Left cardiac atrium (tissue), 4 donors: ENCODE data around the gene FBXL7. TPM values are rescaled to one million over a fixed set of nuclear protein-coding genes. Genes with fewer than 3 reads are reported as not detected.

Experiments
- ATAC-seq, 2 donors: fragments of 200-7000 bp; cut with Tn5 transposase; one replicate each; pipeline ENCODE4 v1.9.1; 2020; ENCODE audit warnings: mild to moderate bottlenecking in 2 of 2, moderate library complexity in 2 of 2
- DNase-seq: peaks from one replicate; pipeline ENCODE4 v3.0.0-alpha.2; 2020
- intact Hi-C, 2 donors: fragments of 100-400 bp; cut with DNase I; formaldehyde crosslinking; loops; one replicate each; pipeline versions ENCODE4 v1.14.1 to v1.15.1; 2022 to 2023
- total RNA-seq, 2 donors: library from RNA; stranded (reverse); fragmentation: NEBNext Ultra II Directional; extraction: Animal tissue kit (Norgen Biotek cat#: 25700); gene quantifications; one replicate each; pipeline ENCODE4 v1.2.1, GENCODE V29; 2021
- donor health status: DM: no; HTN: yes; CAD: no.
- donor health status: DM: no; HTN: yes; CAD: no; lungs with severe emphysema.
- donor health status: DM: yes; HTN: yes; CAD: no.
- donor health status: Dilated cardiomyopathy.

Gene FBXL7
- total RNA-seq, 2 donors from 2014 or later, result 18.1 to 19.8 TPM

DNA sequence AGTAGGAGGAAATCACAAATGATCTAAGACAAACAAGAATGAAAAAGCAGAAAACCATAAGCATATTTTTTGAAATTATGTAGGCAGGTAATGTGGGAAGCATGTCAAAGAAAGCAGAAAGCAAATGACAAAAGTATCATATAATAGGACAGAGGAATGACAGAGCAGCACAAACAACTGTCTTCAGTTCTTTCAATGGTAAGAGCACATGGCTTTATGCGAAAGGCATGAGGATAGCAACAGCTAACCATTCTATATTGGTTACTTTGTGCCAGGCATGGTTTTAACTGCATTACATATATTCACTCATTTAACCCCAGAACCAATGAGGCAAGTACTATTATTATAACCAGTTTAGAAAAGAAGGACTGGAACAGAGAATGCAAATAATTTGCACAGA lies 137.4 kb downstream of the FBXL7 start:
- DNase-seq (no peak), ATAC-seq (no peak)
- intact Hi-C loops, result no loop called here

DNA sequence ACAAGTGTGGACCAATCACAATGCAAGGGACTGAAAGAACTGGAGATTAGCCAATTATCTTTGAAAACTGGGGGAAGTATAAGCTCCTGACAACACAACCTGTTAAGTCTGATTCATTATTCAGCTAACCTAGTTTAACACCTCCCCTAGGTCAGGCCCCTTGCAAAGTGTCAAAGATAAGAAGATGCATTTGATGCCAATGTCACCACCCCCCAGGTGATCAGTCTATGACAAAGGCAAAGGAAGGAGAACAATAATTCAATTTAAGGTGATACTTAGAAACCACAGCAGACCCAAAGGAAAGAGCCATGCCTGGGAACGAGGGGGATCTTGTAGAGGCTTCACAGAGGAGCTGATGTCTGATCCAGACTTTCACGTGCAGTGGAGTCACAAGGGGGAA lies 137.9 kb downstream of the FBXL7 start:
- DNase-seq, result no peak
- no peak for ATAC-seq
- intact Hi-C loops, result no loop called here

DNA sequence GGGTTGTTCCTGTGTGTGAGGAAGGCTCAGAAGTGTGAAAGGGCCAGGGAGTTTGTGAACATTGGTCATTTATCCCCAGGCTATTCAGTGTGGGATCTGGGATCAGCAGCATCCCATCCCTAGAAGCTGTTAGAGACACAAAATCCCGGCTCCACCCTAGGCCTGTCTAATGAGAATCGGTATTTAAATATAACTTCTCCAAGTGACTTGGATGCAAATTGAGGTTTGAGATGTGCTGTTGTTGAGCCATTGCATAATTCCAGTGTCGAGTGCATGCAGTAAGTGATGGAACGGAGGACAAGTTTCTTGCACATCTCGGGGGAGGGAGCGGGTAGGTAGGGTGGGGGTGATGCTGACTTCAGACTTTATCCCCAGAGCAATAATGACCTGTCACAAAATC lies 138.3 kb downstream of the FBXL7 start:
- DNase-seq (no peak), ATAC-seq (no peak)
- intact Hi-C loops, result no loop called here

DNA sequence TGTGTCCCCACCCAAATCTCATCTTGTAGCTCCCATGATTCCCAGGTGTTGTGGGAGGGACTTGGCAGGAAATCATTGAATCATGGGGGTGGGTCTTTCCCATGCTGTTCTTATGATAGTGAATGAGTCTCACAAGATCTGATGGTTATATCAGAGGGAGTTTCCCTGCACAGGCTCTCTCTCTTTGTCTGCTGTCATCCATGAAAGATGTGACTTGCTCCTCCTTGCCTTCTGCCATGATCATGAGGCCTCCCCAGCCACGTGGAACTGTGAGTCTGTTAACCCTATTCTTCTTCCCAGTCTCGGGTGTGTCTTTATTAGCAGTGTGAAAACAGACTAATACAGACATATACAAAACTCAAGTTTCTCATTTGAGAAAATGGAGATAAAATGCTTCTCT lies 139.3 kb downstream of the FBXL7 start:
- intact Hi-C loops, result no loop called here
- ATAC-seq (no peak), DNase-seq (no peak)

DNA sequence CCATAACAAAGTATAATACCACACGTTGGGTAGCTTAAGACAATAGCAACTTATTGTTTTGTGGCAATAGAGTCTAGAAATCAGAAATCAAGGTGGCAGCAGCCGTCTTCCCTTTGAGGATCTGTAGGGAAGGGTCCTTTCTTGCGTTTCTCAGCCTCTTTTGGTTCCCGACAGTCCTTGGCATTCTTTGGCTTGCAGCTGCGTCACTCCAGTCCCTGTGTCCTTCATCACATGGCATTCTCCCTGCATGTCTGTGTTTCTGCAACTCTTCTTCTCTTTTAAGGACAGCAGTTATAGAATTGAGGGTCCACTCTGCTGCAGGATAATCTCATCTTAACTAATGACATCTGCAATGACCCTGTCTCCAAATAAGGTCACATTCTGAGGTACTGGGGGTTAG lies 140.1 kb downstream of the FBXL7 start:
- intact Hi-C loops, result no loop called here
- no peak for ATAC-seq
- DNase-seq, result no peak

DNA sequence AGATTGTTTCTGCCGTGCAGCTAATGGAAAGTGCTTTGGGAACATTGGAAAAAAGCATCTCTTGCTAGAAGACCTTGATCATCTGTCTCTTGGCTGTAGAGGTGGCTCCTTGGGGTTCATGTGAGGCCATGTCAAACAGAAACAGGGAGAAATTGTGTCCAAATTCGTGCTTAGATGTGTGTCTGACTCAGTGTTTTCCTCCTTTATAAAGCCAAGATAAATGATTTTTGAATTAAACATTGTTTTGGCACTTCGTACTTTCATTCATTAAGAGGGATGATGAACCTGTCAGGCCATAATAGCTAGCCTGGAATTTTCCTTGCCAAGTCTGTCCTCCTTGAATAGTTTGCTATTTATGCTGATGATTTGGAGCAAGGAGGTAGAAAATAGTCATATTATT lies 143.8 kb downstream of the FBXL7 start:
- no peak for ATAC-seq
- intact Hi-C loops, result no loop called here

DNA sequence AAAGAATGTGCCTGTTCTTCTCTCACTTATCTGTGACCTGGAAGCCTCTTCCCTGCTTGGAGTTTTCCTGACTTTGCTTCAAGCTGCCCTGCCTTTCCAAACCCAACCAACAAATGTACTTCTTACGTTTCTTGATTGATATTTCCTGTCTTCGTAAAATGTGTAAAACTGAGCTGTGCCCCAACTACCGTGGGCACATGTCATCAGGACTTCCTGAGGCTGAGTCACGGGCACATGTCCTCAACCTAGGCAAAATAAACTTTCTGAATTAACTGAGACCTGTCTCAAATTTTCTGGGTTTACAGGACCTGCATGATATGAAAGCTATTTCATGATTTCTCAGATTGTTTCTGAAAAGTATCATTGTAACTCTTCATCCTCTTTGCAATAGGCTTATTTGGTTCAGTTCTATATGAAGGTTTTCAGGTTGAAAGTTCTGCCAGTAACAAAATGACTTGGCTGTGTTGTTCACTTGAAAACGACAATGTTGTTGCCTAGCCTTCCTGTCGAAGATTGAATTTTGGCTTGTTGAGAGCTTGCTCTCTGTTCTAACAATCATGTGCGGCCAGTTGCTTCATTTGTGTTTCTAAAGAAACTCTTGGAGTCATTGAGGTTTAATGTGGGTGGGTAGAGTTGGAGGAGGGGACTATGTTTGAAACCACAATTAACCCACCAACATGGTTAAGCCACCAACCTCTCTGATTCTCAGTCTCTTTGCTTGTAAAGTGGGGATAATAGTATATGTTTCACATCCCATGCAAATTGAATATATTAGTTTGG lies 145.6 kb downstream of the FBXL7 start:
- ATAC-seq (peak in 1 of 2 donors; percentile 28), DNase-seq (no peak)
- intact Hi-C loops, result no loop called here

More for the DNA sequence above, 143.8 kb downstream of the FBXL7 start:
- no peak for DNase-seq

DNA sequence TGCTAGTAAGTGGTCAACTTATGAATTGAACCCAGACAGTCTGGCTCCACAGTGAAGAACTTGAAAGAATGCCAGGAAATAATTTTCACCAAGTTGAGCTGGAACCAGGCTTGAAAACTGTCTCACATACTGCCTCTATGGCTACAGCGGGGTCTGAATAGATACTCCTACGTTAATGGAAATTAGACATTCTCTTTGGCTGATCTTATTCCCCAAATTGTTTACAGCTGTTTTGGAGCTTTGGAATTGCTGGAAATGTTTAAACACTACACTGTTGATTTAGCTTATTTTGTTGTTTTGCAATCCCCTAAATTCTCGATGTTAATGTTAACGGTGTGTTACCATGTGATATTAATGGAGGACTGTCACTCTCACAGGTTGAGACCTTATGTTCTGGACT lies 146.4 kb downstream of the FBXL7 start:
- ATAC-seq (peak; percentile 27 to 68), DNase-seq (no peak)
- intact Hi-C loops, result no loop called here

DNA sequence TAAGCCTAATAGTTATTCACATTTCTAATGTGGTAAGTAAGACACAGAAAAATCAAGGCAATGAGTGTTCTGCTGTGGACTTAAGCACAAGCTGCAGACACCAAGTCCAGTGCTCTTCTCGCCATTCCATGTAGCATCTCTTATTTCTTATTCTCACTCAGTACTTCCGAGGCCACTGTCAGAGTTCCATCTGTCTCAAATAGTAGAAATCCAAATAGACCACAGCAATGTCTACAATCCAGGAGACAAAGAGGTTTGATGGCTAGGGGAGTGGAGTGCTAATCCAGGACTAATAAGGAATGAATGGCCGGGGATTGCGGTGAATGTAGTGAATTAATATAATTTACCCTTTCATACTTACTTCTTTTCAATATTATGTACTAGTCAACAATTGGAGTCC lies 147.3 kb downstream of the FBXL7 start:
- no peak for ATAC-seq
- DNase-seq, result no peak
- intact Hi-C loops, result no loop called here

DNA sequence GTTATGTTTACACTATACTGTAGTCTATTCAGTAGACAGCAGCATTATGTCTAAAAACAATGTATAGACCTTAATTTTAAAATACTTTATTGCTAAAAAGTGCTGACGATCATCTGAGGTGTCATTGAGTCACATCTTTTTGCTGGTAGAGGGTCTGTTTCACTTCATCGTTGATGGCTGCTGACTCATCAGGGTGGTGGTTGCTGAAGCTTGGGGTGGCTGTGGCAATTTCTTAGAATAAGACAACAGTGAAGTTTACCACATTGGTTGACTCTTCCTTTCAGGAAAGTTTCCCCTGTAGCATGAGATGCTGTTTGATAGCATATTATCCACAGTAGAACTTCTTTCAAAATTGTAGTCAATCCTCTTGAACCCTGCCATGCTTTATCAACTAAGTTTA lies 150.3 kb downstream of the FBXL7 start:
- ATAC-seq, result no peak
- DNase-seq, result no peak
- intact Hi-C loops, result no loop called here

DNA sequence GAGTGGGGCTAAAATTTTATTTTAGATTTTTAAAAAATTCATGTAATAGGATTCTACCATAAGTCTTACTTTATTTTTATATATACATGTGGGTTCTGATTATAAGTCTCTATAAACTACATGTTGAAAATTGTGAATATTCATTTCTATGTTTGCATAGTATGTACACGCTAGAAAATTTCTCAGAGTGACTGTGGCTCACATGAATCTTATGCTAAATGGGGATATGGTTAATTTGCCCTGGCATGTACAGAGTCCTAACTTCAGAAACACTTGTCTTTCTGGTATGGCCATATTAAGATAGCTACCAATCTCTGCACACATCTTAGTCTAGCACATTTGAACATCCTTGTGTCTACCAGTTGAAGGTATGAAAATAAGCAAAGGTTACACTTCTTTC lies 154.8 kb downstream of the FBXL7 start:
- DNase-seq (no peak), ATAC-seq (no peak)
- intact Hi-C loops, result no loop called here

DNA sequence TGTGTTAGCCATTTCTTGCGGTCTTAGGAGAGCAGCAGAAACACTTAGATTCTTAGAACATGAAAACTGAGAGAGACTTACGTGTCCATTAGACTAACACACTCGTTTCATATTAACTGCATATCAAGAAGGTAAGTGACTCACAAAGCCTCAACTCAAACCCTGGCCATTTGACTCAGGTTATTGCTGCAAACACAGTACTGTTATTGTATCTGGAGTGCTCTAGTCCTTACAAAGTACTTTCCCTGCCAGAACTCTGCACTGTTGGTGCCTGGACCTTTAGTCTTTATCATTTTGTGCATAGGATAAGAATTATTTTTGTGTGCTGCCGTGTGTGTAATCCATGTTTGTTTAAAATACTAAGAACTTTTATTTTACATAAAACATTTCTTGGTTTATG lies 155.7 kb downstream of the FBXL7 start:
- ATAC-seq (no peak), DNase-seq (no peak)
- intact Hi-C loops, result no loop called here

DNA sequence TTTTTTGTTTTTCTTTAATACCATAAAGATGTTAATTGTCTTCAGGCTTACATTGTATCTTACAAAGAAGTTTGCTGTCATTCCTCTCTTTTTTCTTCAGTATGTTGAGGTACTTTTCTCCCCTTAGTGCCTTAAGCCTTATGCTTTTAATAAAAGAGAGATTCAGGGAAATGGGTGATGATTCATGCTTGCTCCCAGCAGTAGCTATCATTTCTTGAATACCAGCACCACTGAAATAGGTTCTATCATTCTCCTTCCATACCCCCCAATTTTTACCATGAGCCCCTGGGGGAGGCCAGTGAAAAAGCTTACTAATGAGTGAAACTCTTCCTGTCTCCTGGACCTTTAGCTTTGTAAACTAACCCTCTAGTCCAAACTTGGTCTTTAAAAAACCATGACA lies 165.0 kb downstream of the FBXL7 start:
- intact Hi-C loops, result no loop called here
- ATAC-seq, result no peak

DNA sequence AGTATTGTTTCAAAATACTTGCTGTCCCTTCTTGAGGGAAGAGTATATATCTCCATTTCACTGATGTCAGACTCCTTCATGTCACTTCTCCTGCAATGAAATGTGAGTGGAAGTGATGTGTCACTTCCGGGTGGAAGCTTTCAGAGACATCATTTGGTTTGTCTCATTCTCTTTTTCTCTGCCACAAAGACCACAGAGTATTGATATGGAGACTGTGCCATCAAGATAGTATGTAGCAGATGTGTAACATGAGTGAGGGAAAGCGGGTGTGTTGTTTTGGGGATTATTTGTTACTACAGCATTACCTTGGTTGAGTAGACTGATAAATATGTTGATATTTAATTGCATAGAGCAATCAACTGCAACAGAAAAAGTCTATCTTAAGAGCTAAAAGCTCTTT lies 169.8 kb downstream of the FBXL7 start:
- ATAC-seq (no peak), DNase-seq (no peak)
- intact Hi-C loops, result no loop called here

More for the DNA sequence above, 165.0 kb downstream of the FBXL7 start:
- DNase-seq, result no peak

DNA sequence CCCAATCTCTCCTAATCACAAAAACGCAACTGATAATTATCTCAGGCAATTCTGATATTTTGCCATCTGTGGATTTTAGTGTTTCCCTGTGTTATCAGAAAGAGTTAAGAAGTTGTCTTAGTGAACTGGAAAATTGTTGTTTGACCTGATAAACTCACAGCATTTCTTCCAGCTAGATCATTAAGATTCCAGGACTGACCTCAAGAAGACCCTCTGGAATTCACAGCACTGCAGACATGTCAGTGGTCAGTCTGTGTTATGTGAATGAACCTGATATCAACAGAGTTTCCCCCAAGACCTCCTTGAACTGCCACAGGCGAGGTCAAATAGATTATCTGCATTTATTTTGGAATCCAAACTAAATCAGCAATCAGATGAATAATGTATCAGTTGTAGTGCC lies 174.7 kb downstream of the FBXL7 start:
- ATAC-seq, result no peak
- intact Hi-C loops, result no loop called here
- no peak for DNase-seq

DNA sequence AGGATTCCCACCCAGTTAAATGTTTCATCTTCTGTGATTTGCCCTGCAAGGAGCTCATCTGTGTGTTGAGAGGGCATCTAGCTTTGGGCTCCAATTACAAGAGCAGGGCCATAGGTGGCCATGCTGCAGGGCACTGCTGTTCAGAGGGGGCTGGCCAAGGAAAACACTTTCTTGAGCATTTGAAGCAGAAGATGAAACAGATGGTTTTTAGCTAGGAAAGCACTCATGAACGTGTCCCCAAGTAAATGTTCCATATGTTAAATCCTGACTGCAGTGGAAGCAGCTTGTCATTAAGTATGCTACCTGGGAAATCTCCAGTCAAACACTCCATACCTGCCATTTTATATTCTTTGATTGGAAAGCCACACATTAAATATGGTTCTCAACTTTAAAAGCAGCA lies 176.6 kb downstream of the FBXL7 start:
- intact Hi-C loops, result no loop called here
- DNase-seq, result no peak
- no peak for ATAC-seq

DNA sequence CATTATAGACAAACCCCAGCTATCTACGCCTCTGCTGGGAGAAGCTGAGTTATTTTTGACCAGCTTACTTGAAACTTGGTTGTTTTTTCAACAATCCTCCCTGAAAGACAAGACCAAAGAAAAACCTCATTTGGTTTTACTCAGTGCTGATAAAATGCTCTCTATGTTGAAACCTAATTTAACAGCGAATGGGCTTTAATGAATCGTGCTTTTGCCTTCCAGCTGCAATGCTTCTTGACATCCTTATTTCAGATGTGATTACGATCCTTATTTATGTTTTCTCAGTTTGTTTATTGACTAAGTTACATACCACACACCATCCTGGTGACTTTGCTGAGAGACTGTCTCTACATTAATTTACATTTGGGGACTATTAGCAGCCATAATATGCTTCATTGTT lies 179.2 kb downstream of the FBXL7 start:
- ATAC-seq (no peak), DNase-seq (no peak)
- intact Hi-C loops, result no loop called here

DNA sequence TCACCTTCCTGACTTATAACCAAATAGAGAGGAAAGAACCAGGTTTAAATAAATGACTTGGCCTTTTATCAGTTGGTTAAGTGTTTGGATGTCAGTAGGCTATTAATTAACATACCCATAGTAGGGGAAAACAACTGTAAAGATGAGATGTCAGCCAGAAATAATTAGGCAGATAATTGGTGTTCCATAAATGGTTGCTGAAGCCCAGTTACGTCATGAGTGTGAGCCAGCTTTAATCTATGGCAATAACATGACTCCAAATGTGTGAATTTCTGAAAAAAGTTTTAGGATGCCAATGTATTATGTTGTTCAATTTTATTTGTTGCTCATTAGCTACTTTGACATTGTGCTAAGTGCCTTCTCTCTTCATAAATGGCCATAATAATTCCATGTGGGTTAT lies 180.5 kb downstream of the FBXL7 start:
- DNase-seq (no peak), ATAC-seq (no peak)
- intact Hi-C loops, result no loop called here

DNA sequence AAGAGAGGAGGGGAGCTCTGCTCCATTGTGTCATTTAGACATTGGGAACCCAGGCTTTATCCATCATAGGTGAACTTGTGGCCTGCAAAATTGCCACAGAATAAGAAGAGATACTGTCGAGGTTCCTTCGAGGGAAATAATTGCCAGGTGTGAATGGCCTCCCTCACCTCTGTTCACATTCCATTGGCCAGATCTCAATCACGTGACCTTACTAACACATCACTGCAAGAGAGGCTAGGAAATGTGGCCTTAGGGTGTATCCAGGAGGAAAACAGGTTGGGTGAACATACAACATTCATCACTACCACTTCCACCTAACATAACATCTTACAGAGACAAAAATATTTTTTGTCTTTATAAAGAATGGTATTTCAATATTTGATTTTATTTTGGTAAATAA lies 182.1 kb downstream of the FBXL7 start:
- DNase-seq (no peak), ATAC-seq (no peak)
- intact Hi-C loops, result no loop called here

DNA sequence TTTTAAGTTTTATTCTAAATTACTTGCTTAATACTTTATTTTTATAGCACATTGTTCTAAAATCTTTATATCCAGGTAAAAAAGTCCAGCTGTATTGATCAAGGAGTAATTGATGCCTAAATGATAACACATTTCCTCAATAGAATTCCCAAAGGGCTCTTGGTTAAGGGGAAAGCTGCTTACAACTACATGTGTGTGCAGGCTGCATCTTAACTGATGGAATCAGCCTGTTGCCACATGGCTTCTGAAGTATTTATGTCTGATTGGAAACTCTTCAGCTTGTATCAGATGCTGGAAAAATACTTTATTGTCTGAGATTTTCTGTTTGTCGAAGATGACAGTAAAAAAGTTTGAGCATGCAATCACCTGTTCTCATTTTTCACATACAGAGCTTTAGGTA lies 182.6 kb downstream of the FBXL7 start:
- DNase-seq, result no peak
- no peak for ATAC-seq
- intact Hi-C loops, result no loop called here

DNA sequence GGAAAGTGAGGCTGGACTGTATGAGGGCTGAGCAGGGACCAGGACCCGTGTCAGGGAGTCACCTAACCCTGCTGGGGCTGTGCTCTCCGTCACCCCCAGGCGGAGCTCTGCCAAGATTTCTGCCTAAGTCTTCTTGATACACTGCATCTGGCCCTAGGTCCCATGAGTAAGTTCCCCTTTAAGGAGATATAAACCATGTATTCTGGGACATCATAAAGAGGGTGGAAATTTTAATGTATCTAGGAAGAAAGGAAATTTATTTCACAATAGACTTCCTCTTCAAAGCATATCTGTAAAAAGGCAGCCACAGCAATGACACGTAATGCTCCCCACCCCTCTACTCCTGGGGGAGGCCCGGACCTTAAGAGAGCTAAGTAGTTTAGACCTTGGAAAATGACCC lies 183.4 kb downstream of the FBXL7 start:
- intact Hi-C loops, result no loop called here
- no peak for DNase-seq
- peak in 1 of 2 donors; percentile 54 for ATAC-seq

DNA sequence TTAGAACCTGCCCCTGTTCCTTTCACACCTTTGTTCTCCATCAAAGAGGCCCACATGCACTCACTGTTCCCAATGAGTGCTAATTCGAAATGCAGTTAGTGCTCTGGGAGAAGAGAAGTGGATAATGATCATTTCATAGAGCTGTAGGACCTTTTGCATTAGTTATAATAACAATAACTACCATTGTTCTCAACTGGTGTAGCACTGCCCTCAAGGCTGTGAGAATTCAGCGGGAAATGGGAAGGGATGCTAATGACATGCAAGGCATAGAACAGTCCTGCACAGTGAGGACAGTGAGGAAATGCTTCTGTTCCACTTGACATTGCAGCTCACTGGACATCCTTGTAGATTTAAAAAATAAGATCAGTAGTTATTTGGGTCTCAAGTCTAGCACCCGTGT lies 187.4 kb downstream of the FBXL7 start:
- DNase-seq (no peak), ATAC-seq (no peak)
- intact Hi-C loops, result no loop called here
